ENCODE data around the gene MYO1B. TPM values are rescaled to one million over a fixed set of nuclear protein-coding genes. Genes with fewer than 3 reads are reported as not detected.
A peak's percentile ranks its signal among the peaks of the same experiment; 100 is the strongest.

MYO1B gene
- total RNA-seq, 2 donors from 2014 or later = 74.7 to 79.4 TPM

DNA sequence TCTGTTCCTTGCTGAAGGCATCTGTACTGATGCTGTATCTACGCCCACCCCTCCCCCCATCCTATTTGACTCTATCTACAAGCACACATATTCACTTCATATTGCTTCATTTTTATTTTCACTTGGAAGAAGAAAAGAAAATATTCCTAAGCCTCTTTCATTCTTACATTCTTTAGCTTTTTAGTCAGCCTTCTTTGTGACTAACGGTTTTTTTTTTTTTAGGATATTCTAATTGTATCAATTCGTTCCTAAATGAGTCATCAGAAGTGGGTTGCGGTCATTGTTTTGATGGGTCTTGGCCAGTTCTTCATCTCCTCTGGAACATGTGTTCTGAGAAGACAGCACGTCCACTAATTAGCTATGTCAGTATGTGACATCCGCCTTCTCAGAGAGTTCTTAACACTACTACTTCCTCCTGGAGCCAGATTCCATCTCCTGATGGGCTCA is 88.7 kb downstream of the MYO1B start:
- DNase-seq (ENCODE audit: low spot score) (peak; percentile 20), ATAC-seq (ENCODE audit: insufficient number of reproducible peaks, low FRiP score, low read depth) (peak; percentile 32)
- no peaks in the 10 kb centered on the region for H3K36me3 ChIP-seq
- H3K9me3 ChIP-seq = no peaks in the 10 kb centered on the region
- TF ChIP-seq CTCF (IDR thresholded peaks at IDR 0.05) = no peak
- H3K4me3 ChIP-seq = no peak overlapping the region
- H3K27ac ChIP-seq = peak overlapping the region in 1 of 2 donors; percentile 23
- H3K4me1 ChIP-seq (ENCODE audit: control insufficient read depth in 1 of 2, low read depth in 2 of 2) = peaks cover 12 to 19% of the 10 kb centered on the region in 2 donors
- H3K27me3 ChIP-seq (replicated peaks; ENCODE audit: insufficient read depth) = no peaks in the 10 kb centered on the region

- no peak for TF ChIP-seq CTCF (IDR thresholded peaks at IDR 0.05)
- H3K4me1 ChIP-seq (ENCODE audit: control insufficient read depth in 1 of 2, low read depth in 2 of 2) = peaks cover 12 to 19% of the 10 kb centered on the region in 2 donors
- ATAC-seq (ENCODE audit: insufficient number of reproducible peaks, low FRiP score, low read depth) (no peak), DNase-seq (ENCODE audit: low spot score) (no peak)
- no peak overlapping the region for H3K4me3 ChIP-seq
- H3K9me3 ChIP-seq = no peaks in the 10 kb centered on the region
- no peak overlapping the region for H3K27ac ChIP-seq
- H3K27me3 ChIP-seq (replicated peaks; ENCODE audit: insufficient read depth) = no peaks in the 10 kb centered on the region
- no peaks in the 10 kb centered on the region for H3K36me3 ChIP-seq
These were observed 90.8 kb downstream of the MYO1B start for GRCh38 chr2:191335875-191336464.

DNA sequence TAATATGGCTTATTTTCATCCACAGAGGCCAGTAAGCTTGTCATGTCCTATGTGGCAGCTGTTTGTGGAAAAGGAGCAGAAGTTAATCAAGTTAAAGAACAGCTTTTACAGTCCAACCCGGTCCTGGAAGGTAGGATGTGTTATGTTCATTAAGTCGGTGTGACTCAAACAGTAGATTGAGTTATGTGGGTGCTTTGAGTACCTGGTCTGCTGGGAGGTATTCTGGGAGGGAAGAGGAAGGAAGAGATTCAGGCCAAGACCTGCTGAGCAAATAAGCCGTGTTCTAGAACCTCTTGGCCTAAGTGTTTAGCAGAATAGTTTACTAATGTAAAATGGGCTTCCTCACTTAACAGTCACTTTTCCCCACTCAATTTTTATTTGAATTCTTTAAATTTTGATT is 96.2 kb downstream of the MYO1B start:
- H3K27ac ChIP-seq = no peak overlapping the region
- H3K36me3 ChIP-seq = peaks cover 8% of the 10 kb centered on the region
- TF ChIP-seq CTCF (IDR thresholded peaks at IDR 0.05) = no peak
- ATAC-seq (ENCODE audit: insufficient number of reproducible peaks, low FRiP score, low read depth) (no peak), DNase-seq (ENCODE audit: low spot score) (no peak)
- H3K27me3 ChIP-seq (replicated peaks; ENCODE audit: insufficient read depth) = no peaks in the 10 kb centered on the region
- no peak overlapping the region for H3K4me3 ChIP-seq
- no peaks in the 10 kb centered on the region for H3K4me1 ChIP-seq (ENCODE audit: control insufficient read depth in 1 of 2, low read depth in 2 of 2)
- H3K9me3 ChIP-seq = no peaks in the 10 kb centered on the region

GRCh38 chr2:191343796-191344338 is 98.7 kb downstream of the MYO1B start:
- Histone ChIP-seq H3K27ac (no peak overlapping the region), H3K36me3 (peaks cover 11% of the 10 kb centered on the region), H3K27me3 (replicated peaks; ENCODE audit: insufficient read depth) (no peaks in the 10 kb centered on the region), H3K4me1 (ENCODE audit: control insufficient read depth in 1 of 2, low read depth in 2 of 2) (no peaks in the 10 kb centered on the region), H3K9me3 (no peaks in the 10 kb centered on the region), H3K4me3 (no peak overlapping the region)
- TF ChIP-seq CTCF (IDR thresholded peaks at IDR 0.05) = no peak
- no peak for ATAC-seq (ENCODE audit: insufficient number of reproducible peaks, low FRiP score, low read depth)
- DNase-seq (ENCODE audit: low spot score) = no peak

DNA sequence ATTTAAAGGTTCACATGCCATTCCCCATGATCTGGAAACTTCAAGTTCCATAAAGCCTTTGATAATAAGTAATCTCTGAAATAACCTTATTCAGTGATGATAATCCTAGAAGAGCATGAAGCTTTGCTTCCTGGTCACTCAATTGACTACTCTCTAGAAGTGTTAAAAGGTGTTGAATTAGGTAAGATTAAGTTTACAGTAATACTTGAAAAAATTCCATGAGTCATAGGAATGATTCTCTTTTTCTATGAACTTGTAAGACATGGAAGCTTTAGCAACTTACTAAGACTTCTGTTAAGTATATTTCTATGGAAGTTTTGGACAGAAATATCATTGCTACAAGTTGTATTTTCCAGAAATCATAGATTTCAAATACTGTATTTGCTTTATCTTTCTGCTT is 100.6 kb downstream of the MYO1B start:
- Histone ChIP-seq H3K36me3 (peaks cover 11% of the 10 kb centered on the region), H3K27ac (no peak overlapping the region), H3K4me1 (ENCODE audit: control insufficient read depth in 1 of 2, low read depth in 2 of 2) (peaks cover 0 to 12% of the 10 kb centered on the region in 2 donors), H3K4me3 (no peak overlapping the region), H3K9me3 (no peaks in the 10 kb centered on the region), H3K27me3 (replicated peaks; ENCODE audit: insufficient read depth) (no peaks in the 10 kb centered on the region)
- no peak for DNase-seq (ENCODE audit: low spot score)
- no peak for ATAC-seq (ENCODE audit: insufficient number of reproducible peaks, low FRiP score, low read depth)
- no peak for TF ChIP-seq CTCF (IDR thresholded peaks at IDR 0.05)

All from thoracic aorta (tissue), 2 donors.